ENCODE data around the gene TSC2. TPM values are rescaled to one million over a fixed set of nuclear protein-coding genes. Genes with fewer than 3 reads are reported as not detected.

TSC2 gene
- polyA plus RNA-seq, 3 donors = 141 to 174 (median 162) TPM

- DNase-seq = no peak
These were observed 15.0 kb downstream of the TSC2 start for GRCh38 chr16:2062801-2063200.

- DNase-seq = no peak
These were observed 16.1 kb downstream of the TSC2 start for GRCh38 chr16:2063861-2064260.

- no peak for DNase-seq
These were observed 16.7 kb downstream of the TSC2 start for GRCh38 chr16:2064368-2064945.

- no peak for DNase-seq
These were observed 18.4 kb downstream of the TSC2 start for GRCh38 chr16:2066139-2066538.

GRCh38 chr16:2070576-2071453 is 23.0 kb downstream of the TSC2 start:
- DNase-seq = no peak

- no peak for DNase-seq
These were observed 23.8 kb downstream of the TSC2 start for GRCh38 chr16:2071454-2072202.

- no peak for DNase-seq
These were observed 25.1 kb downstream of the TSC2 start for GRCh38 chr16:2072926-2073325.

GRCh38 chr16:2074071-2074470 is 26.3 kb downstream of the TSC2 start:
- DNase-seq = no peak

GRCh38 chr16:2075631-2076030 is 27.8 kb downstream of the TSC2 start:
- DNase-seq = no peak

GRCh38 chr16:2076072-2076865 is 28.5 kb downstream of the TSC2 start:
- DNase-seq = no peak

- no peak for DNase-seq
These were observed 29.2 kb downstream of the TSC2 start for GRCh38 chr16:2077016-2077415.

- no peak for DNase-seq
These were observed 29.9 kb downstream of the TSC2 start for GRCh38 chr16:2077696-2078095.

- no peak for DNase-seq
These were observed 30.3 kb downstream of the TSC2 start for GRCh38 chr16:2078096-2078495.

- no peak for DNase-seq
These were observed 30.9 kb downstream of the TSC2 start for GRCh38 chr16:2078691-2079090.

- no peak for DNase-seq
These were observed 31.6 kb downstream of the TSC2 start for GRCh38 chr16:2079311-2079800.

- DNase-seq = no peak
These were observed 32.2 kb downstream of the TSC2 start for GRCh38 chr16:2079991-2080390.

- DNase-seq = no peak
These were observed 33.7 kb downstream of the TSC2 start for GRCh38 chr16:2081201-2082084.

- DNase-seq = peak; percentile 77
These were observed 34.6 kb downstream of the TSC2 start for GRCh38 chr16:2082171-2082982.

GRCh38 chr16:2082983-2083364 is 35.2 kb downstream of the TSC2 start:
- DNase-seq = peak; percentile 80

GRCh38 chr16:2083409-2083808 is 35.6 kb downstream of the TSC2 start:
- DNase-seq = no peak
